Stomach (tissue), 4 donors: Measurements from ENCODE around the gene CSH1.
"Not testable (repeated sequence)": the region's sequence is repeated elsewhere in the genome, so short reads cannot be mapped to it uniquely, and the experiment has no call there.

Experiments
- EP300 ChIP-seq: sonication (generic); formaldehyde crosslinking; IDR thresholded peaks from one replicate; pipeline ENCODE4 v1.6.1; 2017; ENCODE audit warnings: antibody characterized with exemption
- POLR2A ChIP-seq, 4 donors: fragments of 450-650 bp; IDR thresholded peaks; one replicate each; pipeline ENCODE4 v1.6.1; 2016; ENCODE audit warnings: antibody characterized with exemption in 4 of 4, control low read depth in 2 of 4, mild to moderate bottlenecking in 1 of 4, moderate library complexity in 1 of 4
- POLR2AphosphoS5 ChIP-seq, 3 donors: sonication (generic); formaldehyde crosslinking; IDR thresholded peaks; one replicate each; pipeline ENCODE4 v1.6.1; 2016; ENCODE audit warnings: antibody characterized with exemption in 3 of 3
- TF ChIP-seq, protein P1 (sequence below), 7 experiments: fragments of 450-650 bp in 4 of 7; fragments of 200-600 bp in 3 of 7; sonication (generic) in 3 of 7; IDR thresholded peaks; one replicate each; pipeline ENCODE4 v1.5.1; 2016 to 2019; ENCODE audit warnings: antibody characterized with exemption in 7 of 7, control low read depth in 2 of 7, mild to moderate bottlenecking in 1 of 7

DNA sequence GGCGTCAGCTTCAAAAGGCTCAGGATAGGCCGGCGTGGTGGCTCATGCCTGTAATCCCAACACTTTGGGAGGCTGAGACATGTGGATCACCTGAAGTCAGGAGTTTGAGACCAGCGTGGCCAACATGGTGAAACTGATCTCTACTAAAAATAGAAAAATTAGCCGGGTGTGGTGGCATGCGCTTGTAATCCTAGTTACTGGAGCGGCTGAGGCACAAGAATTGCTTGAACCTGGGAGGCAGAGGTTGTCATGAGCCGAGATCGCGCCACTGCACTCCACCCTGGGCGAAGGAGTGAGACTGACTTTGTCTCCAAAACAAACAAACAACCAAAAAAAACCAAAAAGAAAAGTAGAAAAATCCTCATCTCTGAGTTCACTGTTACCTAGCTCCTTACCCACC lies 11.3 kb downstream of the CSH1 start:
- TF ChIP-seq, protein P1, sequence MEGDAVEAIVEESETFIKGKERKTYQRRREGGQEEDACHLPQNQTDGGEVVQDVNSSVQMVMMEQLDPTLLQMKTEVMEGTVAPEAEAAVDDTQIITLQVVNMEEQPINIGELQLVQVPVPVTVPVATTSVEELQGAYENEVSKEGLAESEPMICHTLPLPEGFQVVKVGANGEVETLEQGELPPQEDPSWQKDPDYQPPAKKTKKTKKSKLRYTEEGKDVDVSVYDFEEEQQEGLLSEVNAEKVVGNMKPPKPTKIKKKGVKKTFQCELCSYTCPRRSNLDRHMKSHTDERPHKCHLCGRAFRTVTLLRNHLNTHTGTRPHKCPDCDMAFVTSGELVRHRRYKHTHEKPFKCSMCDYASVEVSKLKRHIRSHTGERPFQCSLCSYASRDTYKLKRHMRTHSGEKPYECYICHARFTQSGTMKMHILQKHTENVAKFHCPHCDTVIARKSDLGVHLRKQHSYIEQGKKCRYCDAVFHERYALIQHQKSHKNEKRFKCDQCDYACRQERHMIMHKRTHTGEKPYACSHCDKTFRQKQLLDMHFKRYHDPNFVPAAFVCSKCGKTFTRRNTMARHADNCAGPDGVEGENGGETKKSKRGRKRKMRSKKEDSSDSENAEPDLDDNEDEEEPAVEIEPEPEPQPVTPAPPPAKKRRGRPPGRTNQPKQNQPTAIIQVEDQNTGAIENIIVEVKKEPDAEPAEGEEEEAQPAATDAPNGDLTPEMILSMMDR (IDR thresholded peaks at IDR 0.05), result not testable (repeated sequence)
- not testable (repeated sequence) for TF ChIP-seq POLR2A (IDR thresholded peaks at IDR 0.05); EP300; POLR2AphosphoS5 (IDR thresholded peaks at IDR 0.05)
